ENCODE measurements around the gene FAM13A. TPM values are rescaled to one million over a fixed set of nuclear protein-coding genes. Genes with fewer than 3 reads are reported as not detected.

Gene FAM13A
- total and polyA plus RNA-seq, 2 of the 8 experiments (the other 6 are each of a cell fraction or from before 2014, with no cell fraction given), result 7.1 to 16.5 TPM

DNA sequence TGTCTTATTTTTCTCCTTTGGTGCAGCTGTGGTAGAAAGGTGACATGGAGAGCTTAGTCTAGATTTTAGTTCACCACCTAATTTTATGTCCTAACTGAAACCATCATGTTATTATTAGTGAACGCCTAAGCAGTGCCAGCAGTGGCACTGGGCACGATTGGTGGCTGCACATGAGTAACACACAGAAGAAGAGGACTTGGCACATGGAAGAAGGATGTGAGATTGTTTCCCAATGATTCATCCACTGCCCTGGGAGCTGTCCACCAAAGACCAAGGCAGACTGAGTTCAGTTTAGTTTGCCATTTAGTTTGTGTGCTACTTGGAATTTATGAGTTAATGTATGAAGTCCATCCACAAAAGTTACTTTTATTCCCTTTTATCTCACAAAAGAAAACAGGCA, 291.3 kb downstream of the FAM13A start:
- H4K91ac ChIP-seq (replicated peaks; ENCODE audit: insufficient read length, low read length), result no peak overlapping the region
- H3K27me3 ChIP-seq (replicated peaks in 1 of 4; ENCODE audit: control insufficient read depth in 3 of 4, extremely low read depth in 1 of 4, insufficient read depth in 3 of 4, low read length in 3 of 4), result no peaks in the 10 kb centered on the region
- no peak for TF ChIP-seq GABPA (IDR thresholded peaks at IDR 0.05; ENCODE audit: borderline replicate concordance, insufficient read depth, low read length)
- TF ChIP-seq, protein P1, sequence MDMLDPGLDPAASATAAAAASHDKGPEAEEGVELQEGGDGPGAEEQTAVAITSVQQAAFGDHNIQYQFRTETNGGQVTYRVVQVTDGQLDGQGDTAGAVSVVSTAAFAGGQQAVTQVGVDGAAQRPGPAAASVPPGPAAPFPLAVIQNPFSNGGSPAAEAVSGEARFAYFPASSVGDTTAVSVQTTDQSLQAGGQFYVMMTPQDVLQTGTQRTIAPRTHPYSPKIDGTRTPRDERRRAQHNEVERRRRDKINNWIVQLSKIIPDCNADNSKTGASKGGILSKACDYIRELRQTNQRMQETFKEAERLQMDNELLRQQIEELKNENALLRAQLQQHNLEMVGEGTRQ (IDR thresholded peaks at IDR 0.05; ENCODE audit: low read length), result no peak
- no peak for TF ChIP-seq RFX5 (IDR thresholded peaks at IDR 0.05; ENCODE audit: borderline replicate concordance, low read depth, low read length)
- TF ChIP-seq RAD21 (IDR thresholded peaks at IDR 0.05 in 1 of 2, conservative IDR thresholded peaks at IDR 0.05 in 1 of 2; ENCODE audit: low read depth in 2 of 2, low read length in 2 of 2), result no peak
- TF ChIP-seq, protein P2, sequence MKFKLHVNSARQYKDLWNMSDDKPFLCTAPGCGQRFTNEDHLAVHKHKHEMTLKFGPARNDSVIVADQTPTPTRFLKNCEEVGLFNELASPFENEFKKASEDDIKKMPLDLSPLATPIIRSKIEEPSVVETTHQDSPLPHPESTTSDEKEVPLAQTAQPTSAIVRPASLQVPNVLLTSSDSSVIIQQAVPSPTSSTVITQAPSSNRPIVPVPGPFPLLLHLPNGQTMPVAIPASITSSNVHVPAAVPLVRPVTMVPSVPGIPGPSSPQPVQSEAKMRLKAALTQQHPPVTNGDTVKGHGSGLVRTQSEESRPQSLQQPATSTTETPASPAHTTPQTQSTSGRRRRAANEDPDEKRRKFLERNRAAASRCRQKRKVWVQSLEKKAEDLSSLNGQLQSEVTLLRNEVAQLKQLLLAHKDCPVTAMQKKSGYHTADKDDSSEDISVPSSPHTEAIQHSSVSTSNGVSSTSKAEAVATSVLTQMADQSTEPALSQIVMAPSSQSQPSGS (IDR thresholded peaks at IDR 0.05; ENCODE audit: low read length), result no peak
- TF ChIP-seq, protein P3, sequence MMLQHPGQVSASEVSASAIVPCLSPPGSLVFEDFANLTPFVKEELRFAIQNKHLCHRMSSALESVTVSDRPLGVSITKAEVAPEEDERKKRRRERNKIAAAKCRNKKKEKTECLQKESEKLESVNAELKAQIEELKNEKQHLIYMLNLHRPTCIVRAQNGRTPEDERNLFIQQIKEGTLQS (IDR thresholded peaks at IDR 0.05; ENCODE audit: insufficient read depth, low read depth, low read length), result no peak
- no peak for TF ChIP-seq NANOG (IDR thresholded peaks at IDR 0.05; ENCODE audit: insufficient read depth, low read depth, low read length, poor library complexity, severe bottlenecking)
- ChIA-PET CTCF (ENCODE audit: partially characterized antibody) (interaction anchor here (1.4 to 1.6 kb wide), 2 partner anchors 11 to 107 kb away, joined by 3 to 4 read pairs; no protein-coding TSS in a partner anchor), POLR2A (ENCODE audit: partially characterized antibody) (no interaction called here)
- no peak overlapping the region for H2BK5ac ChIP-seq (ENCODE audit: low read depth, low read length)
- no peak overlapping the region for H3K4me3 ChIP-seq (ENCODE audit: extremely low read depth in 1 of 4, insufficient read depth in 2 of 4, low read depth in 3 of 4, low read length in 4 of 4)
- no peak overlapping the region for H2BK15ac ChIP-seq (ENCODE audit: low read length)
- H3K23me2 ChIP-seq (ENCODE audit: low read depth, low read length), result no peaks in the 10 kb centered on the region
- no peaks in the 10 kb centered on the region for H3K79me1 ChIP-seq (ENCODE audit: low read depth, low read length)
- H3K23ac ChIP-seq (ENCODE audit: insufficient read length), result no peak overlapping the region
- H2BK120ac ChIP-seq (replicated peaks; ENCODE audit: low read depth, low read length), result no peak overlapping the region
- no peak overlapping the region for H3K14ac ChIP-seq (ENCODE audit: insufficient read length)
- H2AK5ac ChIP-seq (ENCODE audit: low read depth, low read length), result no peak overlapping the region
- WGBS, 2 experiments (ENCODE audit: extremely low coverage in 1 of 2, insufficient coverage in 1 of 2, insufficient read length in 1 of 2, insufficient replicate concordance in 2 of 2, low coverage in 1 of 2, low lambda C conversion rate in 2 of 2, missing lambda C conversion rate in 1 of 2), result 86% methylated on average over 2 of the region's 2 CpGs; no CpG with 5 or more reads in 1 of the 2 experiments
- no peak overlapping the region for H3K4ac ChIP-seq (replicated peaks; ENCODE audit: insufficient read length, low read depth, low read length)
- no peaks in the 10 kb centered on the region for H3K79me2 ChIP-seq (ENCODE audit: control insufficient read depth in 1 of 2, insufficient read depth in 2 of 2, low read length in 2 of 2)
- no peak overlapping the region for H4K5ac ChIP-seq (ENCODE audit: insufficient read length, low read depth, low read length)
- no peak overlapping the region for H4K8ac ChIP-seq (ENCODE audit: extremely low read depth, insufficient read depth, low read length)
- no peak overlapping the region for H3K56ac ChIP-seq (replicated peaks; ENCODE audit: insufficient read length, low read depth, low read length)
- no peak overlapping the region for H3K27ac ChIP-seq (ENCODE audit: low read depth, low read length)
- no peaks in the 10 kb centered on the region for H3K4me1 ChIP-seq (replicated peaks in 1 of 4; ENCODE audit: control insufficient read depth in 3 of 4, insufficient read depth in 4 of 4, low read length in 3 of 4)
- DNase-seq (ENCODE audit: low read depth in 1 of 2, low spot score in 2 of 2), result no peak
- H2BK12ac ChIP-seq (ENCODE audit: low read depth, low read length), result no peak overlapping the region
- no peak overlapping the region for H2AFZ ChIP-seq (ENCODE audit: low read length)
- H3K36me3 ChIP-seq (ENCODE audit: control insufficient read depth in 2 of 4, insufficient read depth in 4 of 4, low read length in 3 of 4), result no peaks in the 10 kb centered on the region
- H4K20me1 ChIP-seq (replicated peaks in 1 of 2; ENCODE audit: control insufficient read depth in 1 of 2, insufficient read depth in 2 of 2, low read length in 2 of 2), result no peaks in the 10 kb centered on the region
- no peak for FAIRE-seq
- no peak overlapping the region for H3K4me2 ChIP-seq (ENCODE audit: insufficient read depth in 1 of 2, low read depth in 2 of 2, low read length in 2 of 2)
- H3K18ac ChIP-seq (ENCODE audit: extremely low read depth, low read length), result no peak overlapping the region
- no peaks in the 10 kb centered on the region for H3K9me3 ChIP-seq (ENCODE audit: insufficient read depth in 2 of 2, low read depth in 1 of 2, low read length in 1 of 2)
- H3K9ac ChIP-seq (replicated peaks in 1 of 4; ENCODE audit: extremely low read depth in 1 of 4, low read depth in 3 of 4, low read length in 3 of 4), result no peak overlapping the region
- no peak overlapping the region for H2BK20ac ChIP-seq (ENCODE audit: low read length)

All from H1 (cell line).